RKO (cell line): ENCODE results near the gene KIF24.
A peak's percentile ranks its signal among the peaks of the same experiment; 100 is the strongest.
"Not testable (repeated sequence)": the region's sequence is repeated elsewhere in the genome, so short reads cannot be mapped to it uniquely, and the experiment has no call there.

ENCODE experiments used
- DNase-seq: peaks from one replicate; pipeline ENCODE4 v3.0.0-alpha.2; 2016; ENCODE audit warnings: low spot score

KIF24 gene, protein sequence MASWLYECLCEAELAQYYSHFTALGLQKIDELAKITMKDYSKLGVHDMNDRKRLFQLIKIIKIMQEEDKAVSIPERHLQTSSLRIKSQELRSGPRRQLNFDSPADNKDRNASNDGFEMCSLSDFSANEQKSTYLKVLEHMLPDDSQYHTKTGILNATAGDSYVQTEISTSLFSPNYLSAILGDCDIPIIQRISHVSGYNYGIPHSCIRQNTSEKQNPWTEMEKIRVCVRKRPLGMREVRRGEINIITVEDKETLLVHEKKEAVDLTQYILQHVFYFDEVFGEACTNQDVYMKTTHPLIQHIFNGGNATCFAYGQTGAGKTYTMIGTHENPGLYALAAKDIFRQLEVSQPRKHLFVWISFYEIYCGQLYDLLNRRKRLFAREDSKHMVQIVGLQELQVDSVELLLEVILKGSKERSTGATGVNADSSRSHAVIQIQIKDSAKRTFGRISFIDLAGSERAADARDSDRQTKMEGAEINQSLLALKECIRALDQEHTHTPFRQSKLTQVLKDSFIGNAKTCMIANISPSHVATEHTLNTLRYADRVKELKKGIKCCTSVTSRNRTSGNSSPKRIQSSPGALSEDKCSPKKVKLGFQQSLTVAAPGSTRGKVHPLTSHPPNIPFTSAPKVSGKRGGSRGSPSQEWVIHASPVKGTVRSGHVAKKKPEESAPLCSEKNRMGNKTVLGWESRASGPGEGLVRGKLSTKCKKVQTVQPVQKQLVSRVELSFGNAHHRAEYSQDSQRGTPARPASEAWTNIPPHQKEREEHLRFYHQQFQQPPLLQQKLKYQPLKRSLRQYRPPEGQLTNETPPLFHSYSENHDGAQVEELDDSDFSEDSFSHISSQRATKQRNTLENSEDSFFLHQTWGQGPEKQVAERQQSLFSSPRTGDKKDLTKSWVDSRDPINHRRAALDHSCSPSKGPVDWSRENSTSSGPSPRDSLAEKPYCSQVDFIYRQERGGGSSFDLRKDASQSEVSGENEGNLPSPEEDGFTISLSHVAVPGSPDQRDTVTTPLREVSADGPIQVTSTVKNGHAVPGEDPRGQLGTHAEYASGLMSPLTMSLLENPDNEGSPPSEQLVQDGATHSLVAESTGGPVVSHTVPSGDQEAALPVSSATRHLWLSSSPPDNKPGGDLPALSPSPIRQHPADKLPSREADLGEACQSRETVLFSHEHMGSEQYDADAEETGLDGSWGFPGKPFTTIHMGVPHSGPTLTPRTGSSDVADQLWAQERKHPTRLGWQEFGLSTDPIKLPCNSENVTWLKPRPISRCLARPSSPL (N-terminal part only)

DNA sequence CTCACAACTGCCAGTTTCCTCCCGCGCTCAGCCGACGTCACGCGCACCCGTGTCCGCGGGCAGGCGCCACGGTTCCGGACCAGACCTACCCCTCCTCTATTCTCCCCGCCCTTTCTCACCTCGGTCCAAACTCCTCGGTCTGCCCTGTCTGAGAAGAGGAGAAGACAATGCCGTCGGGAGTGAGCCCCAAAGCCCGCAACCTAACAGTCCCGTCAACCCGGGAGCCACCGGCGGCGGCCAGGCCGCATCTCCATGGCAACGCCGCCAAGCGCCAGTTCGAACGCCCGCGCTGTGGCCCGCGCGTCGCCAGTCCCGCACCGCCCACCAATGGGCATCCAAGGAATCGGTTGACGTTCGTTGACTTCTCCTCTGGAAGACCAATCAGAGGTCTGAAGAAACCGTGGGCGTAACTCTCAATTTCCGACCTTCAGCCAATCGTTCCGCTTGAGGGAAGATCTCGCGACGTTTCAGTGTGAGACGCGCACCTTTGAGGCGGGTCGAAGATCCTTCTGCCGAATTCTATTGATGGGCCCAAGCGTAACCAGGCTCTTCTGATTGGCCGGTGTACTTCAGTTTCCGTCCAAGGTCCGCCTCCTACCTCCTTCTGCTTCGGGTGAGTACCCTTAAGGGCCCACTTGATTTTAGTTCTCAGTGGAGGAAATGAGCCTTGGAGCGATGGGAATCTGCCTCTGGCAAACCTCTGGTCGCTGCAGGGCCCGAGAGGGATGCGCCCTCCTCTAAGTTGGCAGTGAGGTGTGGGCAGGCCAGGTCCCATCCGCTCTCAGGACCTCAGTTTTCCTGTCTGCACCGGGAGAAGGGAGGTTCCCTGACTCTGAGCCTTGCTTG lies at the start of gene KIF24, which contains the start of gene NUDT2:
KIF24 (minus strand) TSS at position 282 of the 846 bp plus-strand sequence. CDS start 17,922 bp downstream, outside the sequence.
NUDT2 (plus strand) TSS at position 583 of the 846 bp plus-strand sequence. CDS start 9,471 bp downstream, outside the sequence.
- DNase-seq, result peak; percentile 100

DNA sequence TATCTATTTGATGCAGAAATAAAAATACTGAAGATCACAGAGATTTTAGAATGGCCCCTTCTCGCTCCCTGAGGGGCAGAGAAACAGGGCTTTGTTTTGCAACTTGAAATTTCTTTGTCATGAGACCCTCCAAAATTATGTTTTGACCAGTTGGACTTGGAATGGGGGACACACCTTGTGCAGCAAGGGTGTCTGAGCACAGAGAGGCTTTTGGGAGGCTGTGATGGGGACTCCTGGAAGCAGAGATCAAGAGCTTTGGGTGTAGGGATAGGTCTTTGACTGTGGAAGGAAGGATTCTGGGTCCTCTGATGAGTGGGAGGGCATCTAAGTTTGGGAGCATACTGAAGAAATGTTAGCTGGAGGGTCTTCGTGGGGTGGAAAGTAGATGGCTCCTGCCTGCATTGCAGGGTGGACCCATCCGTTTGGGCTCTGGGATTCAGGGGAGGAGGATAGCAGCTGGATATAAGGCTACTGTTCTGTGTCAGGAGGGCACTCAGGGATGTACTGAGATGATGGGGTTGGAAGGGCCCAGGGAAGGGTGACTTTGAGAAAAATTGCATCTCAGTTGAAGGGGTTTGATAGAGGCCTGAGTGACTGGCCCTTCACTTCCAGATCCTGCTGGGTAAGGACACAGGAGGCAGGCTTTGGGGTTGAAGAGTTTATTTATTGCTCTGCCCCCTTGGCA lies 49.5 kb upstream of the KIF24 start:
- no peak for DNase-seq

DNA sequence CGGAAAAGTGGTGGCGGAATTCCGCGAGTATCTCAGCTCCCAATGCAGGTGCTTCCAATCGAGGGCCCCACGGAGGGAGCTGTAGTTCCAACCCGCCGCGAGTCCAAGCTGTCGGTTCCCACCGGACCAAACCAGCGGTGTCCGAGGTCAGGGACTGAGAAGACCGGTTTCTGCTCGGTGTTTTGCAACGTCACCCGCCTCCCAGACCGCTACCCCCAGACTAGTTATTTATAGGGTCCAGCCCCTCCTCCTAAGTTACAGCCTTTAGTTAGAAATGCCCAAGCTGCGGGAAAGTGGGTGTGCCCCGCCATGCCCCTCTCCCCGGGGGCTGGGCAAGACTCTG lies 48.3 kb upstream of the KIF24 start:
- no peak for DNase-seq

DNA sequence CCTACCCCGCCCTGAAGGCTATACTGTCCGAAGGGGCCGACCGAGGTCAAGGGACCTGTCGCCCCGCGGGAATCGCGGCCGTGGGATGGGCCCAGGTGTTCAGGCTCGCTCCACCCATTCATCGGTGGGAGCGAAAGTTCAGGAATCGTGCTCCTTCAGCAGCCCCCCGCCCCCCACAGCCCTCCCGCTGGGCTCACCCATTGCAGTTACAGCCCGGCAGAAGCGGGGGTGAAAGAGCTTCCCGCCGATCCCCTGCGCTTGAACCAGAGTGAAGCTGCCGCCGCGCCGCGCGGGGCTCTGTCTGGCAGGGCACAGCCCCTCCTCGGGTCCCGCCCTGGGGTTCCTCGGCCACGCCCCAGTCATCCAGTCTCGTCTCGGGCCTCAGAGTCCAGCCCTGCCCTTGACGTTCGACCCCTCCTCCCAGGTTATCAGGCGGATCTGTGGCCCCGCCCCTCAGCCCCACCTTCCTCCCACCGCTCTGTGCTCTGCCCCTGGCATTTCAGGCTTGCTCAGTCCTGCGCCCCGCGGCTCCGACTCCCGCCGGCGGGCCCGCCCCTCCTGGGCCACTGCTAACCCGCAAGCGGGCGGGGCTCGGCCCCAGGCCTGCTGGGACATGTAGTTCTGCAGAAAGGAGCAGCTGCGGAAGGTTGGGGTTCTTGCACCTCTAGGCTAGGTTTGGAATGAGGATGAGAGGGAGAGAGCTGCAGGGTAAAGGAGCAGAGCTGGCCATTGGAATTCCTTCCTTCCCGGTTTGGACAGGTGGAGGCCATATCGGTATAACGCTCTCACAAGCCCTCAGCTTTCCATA lies 47.7 kb upstream of the KIF24 start, which contains the start of gene MYORG:
MYORG (minus strand) TSS at position 303 of the 808 bp plus-strand sequence. CDS start 3,955 bp downstream, outside the sequence.
- peak; percentile 97 for DNase-seq

DNA sequence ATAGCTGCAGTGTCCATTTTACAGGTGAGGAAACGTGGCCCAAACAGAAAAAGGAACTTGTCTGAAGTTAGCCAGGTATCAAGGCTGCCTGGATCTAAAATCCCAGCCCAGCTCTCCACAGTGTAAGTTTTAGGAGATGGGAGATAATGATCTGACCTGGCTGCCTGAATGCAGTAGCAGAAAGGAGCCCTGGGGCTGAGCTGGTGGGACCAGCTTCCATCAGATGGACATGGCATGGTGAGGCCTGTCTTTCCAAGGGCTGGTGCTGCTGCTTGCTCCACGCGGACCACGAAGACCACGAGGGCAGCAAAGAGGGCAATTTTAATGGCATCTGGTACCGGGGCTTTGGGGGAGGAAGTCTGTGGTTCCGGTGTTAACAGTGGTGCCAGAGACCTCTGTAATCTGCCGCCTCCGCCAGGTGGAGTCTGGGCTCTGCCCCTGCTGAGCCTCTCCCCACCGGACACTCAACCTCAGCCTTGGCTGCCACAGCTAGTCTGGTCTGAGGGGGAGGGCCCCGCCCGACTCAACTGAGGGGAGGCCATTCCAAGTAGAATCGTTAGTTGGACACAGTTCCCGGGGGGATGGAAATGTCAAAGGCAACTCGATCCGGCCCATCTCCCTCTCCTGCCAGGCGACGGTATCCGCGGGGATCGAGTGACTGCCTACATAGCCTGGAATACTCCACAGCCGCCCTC lies 47.0 kb upstream of the KIF24 start:
- peak; percentile 61 for DNase-seq

DNA sequence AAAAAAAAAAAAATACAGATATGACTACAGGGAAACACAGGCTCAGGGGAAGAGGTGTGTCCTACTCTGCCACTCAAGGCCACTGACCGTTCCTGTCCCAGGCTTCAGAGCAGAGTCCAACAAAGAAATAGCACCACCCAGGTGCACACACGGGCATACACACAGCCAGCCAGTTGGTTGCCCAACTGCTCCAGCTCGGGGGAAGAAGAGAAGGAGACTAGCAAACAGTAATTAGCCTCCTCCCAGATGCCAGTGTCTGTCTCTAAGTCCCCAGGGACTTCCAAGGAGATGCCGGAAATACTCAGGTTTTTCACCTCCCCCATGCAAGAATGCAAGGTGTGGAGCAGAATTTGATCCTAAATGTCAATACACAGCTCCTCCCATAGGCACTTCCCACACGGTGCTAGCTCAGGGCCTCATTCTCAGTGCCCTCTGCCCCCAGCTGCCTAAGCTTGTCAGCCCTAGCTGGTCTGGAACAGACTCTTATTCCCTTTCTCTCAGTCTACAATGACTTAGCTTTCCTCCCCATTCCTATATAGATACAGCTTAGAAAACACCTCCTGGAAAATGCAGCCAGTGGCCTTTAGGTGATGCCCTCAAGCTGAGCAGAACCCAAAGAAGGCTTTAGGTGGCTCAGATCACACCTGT lies 46.0 kb upstream of the KIF24 start:
- DNase-seq, result no peak

DNA sequence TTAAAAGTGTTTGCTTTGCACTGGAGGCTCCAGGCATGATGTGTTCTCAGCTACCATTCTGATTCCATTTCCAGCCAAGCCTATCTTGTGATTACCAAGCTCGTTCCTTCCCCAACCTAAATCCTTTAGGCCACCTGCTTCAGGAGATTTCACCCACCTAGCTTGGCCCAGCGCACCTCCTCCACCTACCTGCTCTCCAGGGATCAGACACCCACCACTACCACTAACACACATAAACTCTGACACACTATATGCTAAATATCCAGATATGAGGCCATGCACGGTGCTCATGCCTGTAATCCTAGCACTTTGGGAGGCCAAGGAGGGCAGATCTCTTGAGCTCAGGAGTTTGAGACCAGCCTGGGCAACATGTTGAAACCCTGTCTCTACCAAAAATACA lies 45.3 kb upstream of the KIF24 start:
- DNase-seq, result no peak

DNA sequence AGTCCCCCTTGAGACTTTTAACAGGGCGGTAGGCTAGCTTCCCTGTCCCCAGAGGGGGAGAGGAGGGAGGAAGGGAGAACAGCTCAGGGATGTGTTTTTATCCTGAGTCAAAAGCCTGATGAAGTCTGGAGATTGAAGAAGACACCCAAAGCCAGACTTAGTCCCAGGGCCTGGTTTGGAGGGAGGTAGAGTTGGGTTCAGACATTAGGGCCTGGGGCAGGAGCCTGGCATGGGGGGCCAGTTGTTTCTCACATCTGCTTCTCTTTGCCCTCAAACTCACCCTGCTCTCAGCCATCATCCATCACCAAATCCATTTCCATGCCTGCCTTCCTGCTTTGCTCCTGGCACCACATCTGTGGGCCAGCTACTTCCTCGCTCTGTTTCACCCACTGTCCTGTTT lies 44.7 kb upstream of the KIF24 start:
- DNase-seq, result no peak

DNA sequence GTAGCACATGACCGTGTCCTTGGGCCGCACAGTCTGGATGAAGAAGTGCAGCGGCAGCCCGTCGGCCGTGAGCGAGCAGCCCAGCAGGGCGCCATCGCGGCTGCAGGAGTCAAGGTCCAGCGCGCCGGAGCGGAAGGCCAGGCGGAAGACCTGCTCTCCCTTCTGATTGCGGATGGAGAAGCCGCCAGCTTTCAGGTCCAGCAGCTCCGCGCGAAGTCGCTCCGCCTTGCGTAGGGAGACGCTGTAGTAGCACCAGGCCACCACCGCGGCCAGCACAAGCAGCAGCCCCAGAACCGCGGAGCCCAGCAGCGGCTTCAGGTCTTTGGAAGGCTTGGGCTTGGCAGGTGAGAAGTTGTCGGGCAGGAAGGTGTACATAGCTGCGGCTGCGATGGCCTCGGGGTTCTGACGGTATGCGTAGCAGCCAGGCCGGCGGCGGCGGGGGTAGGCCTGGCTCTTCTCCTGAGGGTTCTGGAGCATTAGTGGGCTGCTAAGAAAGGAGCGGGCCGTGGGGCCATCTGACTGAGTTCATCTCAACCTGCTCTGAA lies 43.5 kb upstream of the KIF24 start:
- DNase-seq, result peak; percentile 15

DNA sequence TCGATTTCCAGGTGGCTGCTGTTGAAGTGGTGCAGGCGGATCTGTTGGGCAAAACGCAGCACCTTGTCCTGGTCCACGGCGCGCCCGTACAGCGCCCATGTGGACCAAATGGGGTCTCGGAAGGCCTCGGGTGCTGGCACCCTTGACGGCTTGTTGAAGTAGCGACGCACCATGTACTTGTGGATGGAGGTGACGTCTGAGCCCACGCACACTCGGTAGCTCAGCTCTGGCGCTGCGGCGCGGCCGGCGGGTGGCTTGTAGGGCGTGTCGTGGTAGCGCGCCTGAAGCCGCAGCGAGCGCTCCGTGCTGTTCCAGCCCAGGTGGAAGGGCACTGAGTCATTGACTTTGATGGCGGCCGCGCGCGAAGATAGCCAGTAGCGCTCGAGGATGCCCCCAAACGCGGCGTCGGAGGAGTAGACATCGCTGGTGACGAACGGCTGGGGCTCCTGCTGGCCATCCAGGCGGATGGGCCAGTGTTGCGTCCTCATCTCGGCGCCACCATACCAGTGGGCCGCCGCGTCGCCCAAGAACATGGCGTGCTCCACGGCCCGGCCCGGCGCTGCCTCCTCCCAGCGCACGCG lies 42.9 kb upstream of the KIF24 start:
- DNase-seq, result no peak

DNA sequence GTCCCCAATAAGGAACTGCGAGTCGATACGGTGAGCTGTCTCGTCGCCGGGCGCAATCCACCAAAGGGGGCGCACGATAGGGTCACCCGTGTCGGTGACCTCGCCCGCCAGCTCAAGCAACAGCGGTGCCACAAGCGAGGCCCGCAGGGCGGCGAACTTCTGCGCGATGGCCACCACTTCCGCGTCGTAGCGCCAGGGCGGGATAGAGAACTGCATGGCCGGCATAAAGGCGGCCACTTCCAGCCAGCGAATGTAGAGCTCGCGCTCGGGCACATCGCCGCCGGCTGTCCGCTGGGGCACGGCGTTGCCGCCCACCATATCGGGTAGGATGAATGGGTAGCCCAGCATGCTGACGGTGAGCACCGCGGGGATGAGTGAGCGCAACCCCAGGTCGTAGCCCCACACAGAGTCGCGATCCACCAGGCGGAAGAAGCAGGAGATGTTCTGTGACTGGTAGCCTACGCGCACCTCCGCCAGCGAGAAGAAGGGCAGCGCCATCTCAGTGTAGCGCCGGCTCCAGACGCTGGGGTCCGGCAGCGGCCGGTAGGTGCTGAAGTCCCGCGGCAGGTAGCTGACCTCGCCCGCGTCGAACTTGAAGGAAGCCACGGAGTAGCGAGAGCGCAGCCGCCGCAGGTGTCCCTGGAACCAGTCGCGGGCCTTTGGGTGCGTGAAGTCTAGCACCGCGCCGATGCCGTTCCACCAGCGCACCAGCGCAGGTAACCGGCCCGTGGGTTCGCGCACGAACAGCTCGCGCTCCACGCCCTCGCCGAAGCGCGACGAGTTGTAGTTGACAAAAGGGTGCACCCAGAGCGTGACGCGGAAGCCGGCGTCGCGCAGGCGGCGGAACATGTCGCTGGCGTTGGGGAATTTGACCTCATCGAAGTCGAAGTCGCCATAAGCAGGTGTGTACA lies 42.2 kb upstream of the KIF24 start:
- DNase-seq, result no peak

DNA sequence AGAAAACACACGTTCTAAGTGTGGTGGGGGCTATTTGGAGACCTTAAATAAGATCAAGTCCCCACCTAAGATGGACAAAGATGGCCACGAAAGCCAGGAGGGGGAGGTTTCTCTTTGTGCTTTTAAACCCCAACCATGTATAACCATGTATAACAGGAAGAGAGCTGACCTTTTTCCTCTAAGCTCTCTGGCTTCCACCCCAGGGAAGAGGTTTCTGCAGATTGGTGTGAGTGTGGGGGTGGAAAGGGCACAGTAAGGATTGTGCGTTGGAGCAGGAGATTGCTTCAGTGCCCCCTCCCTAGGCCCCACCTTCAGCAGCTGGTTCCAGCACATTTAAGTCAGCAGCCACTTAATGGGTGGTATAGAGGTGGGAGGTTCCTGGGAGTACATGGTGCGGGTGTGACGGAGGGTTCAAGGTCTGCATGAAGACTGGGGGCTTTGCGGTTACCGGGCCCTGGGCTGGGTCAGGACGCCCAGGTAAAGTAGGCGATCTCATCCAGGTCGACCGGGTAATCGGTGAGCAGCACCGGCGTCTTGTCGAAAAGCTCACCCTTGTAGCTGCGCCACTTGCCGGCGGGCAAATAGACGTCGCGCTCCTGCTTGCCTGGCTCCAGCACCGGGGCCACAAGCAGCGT lies 41.4 kb upstream of the KIF24 start:
- no peak for DNase-seq

DNA sequence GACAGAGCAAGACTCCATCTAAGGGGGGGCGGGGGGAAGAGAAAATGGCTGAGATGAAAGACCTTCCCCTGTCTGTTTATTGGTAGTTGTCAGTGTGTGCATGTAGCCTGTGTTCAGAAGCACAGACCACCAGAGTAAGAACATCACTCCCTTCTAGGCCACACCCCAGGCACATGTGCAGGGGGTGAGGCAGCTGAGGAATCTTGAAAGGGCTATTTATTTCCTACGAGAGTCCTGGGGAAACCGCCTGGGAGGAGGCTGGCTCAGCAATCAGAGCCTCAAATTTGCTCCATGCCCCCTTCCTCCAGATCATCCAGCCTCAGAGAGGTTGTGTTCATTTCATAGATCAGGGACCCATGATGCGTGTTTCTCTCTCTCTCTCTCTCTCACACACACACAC lies 40.6 kb upstream of the KIF24 start:
- no peak for DNase-seq

DNA sequence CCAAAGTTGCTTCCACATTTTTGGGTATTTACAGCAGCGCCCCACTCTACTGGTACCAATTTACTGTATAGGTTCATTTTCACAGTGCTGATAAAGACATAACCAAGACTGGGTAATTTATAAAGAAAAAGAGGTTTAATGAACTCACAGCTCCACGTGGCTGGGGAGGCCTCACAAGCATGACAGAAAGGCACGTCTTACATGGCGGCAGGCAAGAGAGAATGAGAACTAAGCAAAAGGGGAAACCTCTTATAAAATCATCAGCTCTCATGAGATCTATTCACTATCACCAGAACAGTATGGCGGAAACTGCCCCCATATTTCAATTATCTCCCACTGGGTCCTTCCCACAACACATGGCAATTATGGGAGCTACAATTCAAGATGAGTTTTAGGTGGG lies 39.7 kb upstream of the KIF24 start:
- DNase-seq, result not testable (repeated sequence)

DNA sequence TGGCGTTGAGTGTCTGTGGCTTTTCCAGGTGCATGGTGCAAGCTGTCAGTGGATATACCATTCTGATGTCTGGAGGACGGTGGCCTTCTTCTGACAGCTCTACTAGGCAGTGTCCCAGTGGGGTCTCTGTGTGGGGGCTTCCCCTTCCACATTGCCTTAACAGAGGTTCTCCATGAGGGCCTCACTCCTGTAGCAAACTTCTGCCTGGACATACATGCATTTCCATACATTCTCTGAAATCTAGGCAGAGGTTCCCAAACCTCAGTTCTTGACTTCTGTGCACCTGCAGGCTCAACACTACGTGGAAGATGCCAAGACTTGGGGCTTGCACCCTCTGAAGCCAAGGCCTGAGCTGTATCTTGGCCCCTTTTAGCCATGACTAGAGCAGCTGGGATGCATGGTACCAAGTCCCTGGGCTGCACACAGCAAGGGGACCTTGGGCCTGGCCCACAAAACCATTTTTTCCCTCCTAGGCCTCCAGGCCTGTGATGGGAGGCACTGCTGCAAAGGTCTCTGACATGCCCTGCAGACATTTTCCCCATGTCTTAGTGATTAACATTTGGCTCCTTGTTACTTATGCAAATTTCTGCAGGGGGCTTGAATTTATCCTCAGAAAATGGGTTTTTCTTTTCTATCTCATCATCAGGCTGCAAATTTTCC lies 38.8 kb upstream of the KIF24 start:
- DNase-seq, result not testable (repeated sequence)

DNA sequence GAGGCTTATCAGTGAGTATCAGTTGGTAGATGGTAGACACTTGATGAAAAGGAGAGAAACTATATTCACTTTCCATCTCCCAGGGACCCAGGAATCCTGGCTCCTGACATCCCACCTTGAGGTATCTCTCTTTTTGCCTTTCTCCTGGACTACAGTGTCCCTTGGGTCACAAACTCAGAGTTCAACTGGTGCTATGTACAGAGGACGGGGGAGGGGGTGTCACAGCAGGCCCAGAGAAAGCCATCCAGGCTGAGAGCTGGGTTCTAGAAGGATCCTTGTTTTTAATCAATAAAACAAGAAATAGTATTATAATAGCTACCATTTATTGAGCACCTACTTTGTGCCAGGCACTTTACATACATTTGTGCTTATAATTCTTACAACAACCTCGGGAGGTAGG lies 37.3 kb upstream of the KIF24 start:
- no peak for DNase-seq
